GM12878 (cell line): ENCODE measurements around the gene DNHD1. TPM values are rescaled to one million over a fixed set of nuclear protein-coding genes. Genes with fewer than 3 reads are reported as not detected.

Experiments used
- BCLAF1 ChIP-seq: fragments of 450-650 bp; IDR thresholded peaks from 2 replicates; pipeline ENCODE4 v1.6.1; 2017; ENCODE audit warnings: antibody characterized with exemption, mild to moderate bottlenecking, moderate library complexity
- CHD4 ChIP-seq: fragments of 200-600 bp; sonication (generic); IDR thresholded peaks from 2 replicates; pipeline ENCODE4 v1.6.1; 2016; ENCODE audit warnings: mild to moderate bottlenecking
- EGR1 ChIP-seq, 2 experiments: IDR thresholded peaks; 1 replicate in 1 of 2; 2 replicates in 1 of 2; pipeline ENCODE4 v1.6.1; 2011 to 2012; ENCODE audit warnings: low read depth in 2 of 2, low read length in 2 of 2, borderline replicate concordance in 1 of 2, mild to moderate bottlenecking in 1 of 2, moderate library complexity in 1 of 2
- LARP7 ChIP-seq: fragments of 450-650 bp; IDR thresholded peaks from 2 replicates; pipeline ENCODE4 v1.6.1; 2017; ENCODE audit warnings: mild to moderate bottlenecking
- MYB ChIP-seq: fragments of 150-350 bp; IDR thresholded peaks from 2 replicates; pipeline ENCODE4 v1.6.1; 2014; ENCODE audit warnings: mild to moderate bottlenecking, low read depth, low read length, borderline replicate concordance
- POLR2AphosphoS5 ChIP-seq: IDR thresholded peaks from 2 replicates; pipeline ENCODE4 v1.6.1; 2011; ENCODE audit warnings: mild to moderate bottlenecking, low read length, inconsistent platforms
- PRDM15 ChIP-seq: fragments of 450-650 bp; formaldehyde crosslinking; IDR thresholded peaks from 2 replicates; pipeline ENCODE4 v1.4.0; 2020; ENCODE audit warnings: mild to moderate bottlenecking, moderate library complexity
- SREBF1 ChIP-seq: IDR thresholded peaks from 2 replicates; pipeline ENCODE4 v1.6.1; 2012; ENCODE audit warnings: mild to moderate bottlenecking, low read length
- SRF ChIP-seq, 2 experiments: IDR thresholded peaks; 2 replicates each; pipeline ENCODE4 v1.6.1; 2011; ENCODE audit warnings: low read depth in 2 of 2, low read length in 2 of 2, mild to moderate bottlenecking in 1 of 2, moderate library complexity in 1 of 2
- TAF1 ChIP-seq: IDR thresholded peaks from 2 replicates; pipeline ENCODE4 v1.6.1; 2011; ENCODE audit warnings: mild to moderate bottlenecking, low read depth, low read length, borderline replicate concordance
- TBL1XR1 ChIP-seq: IDR thresholded peaks from 2 replicates; pipeline ENCODE4 v1.6.1; 2012; ENCODE audit warnings: low read depth, low read length, improper control_type of control experiment
- USF2 ChIP-seq: IDR thresholded peaks from 2 replicates; pipeline ENCODE4 v1.6.1; 2011; ENCODE audit warnings: low read depth, low read length, improper control_type of control experiment, borderline replicate concordance
- ZBTB40 ChIP-seq: fragments of 450-650 bp; IDR thresholded peaks from 2 replicates; pipeline ENCODE4 v1.6.1; 2016; ENCODE audit warnings: mild to moderate bottlenecking, moderate library complexity, borderline replicate concordance
- ZSCAN29 ChIP-seq: fragments of 450-650 bp; IDR thresholded peaks from 2 replicates; pipeline ENCODE4 v1.6.1; 2017; ENCODE audit warnings: mild to moderate bottlenecking, moderate library complexity
- polyA plus RNA-seq, 11 experiments: library from polyadenylated mRNA; depleted of rRNA in 4 of 11; unstranded in 6 of 11; stranded (reverse) in 5 of 11; fragments of >200 nt; fragmentation: Nextera tagmentation in 4 of 11; fragmentation: Illumina TruSeq in 1 of 11; extraction: Ambion mirVana in 4 of 11; extraction: Trizol in 1 of 11; gene quantifications; 1 replicate in 1 of 11; 2 replicates in 10 of 11; pipeline versions ENCODE4 v1.2.1 to v1.2.3, GENCODE V29; 2011 to 2016; ENCODE audit warnings: inconsistent platforms in 2 of 11, missing spikeins in 2 of 11, low read depth in 1 of 11
- total RNA-seq, 4 experiments: library from RNA; depleted of rRNA in 3 of 4; stranded (reverse); fragments of >200 nt in 3 of 4; fragmentation: Illumina TruSeq in 1 of 4; extraction: Trizol in 1 of 4; gene quantifications; 2 replicates each; pipeline versions ENCODE4 v1.2.1 to v1.2.3, GENCODE V29; 2013 to 2021
- TF ChIP-seq, protein P1 (sequence below): fragments of 450-650 bp; IDR thresholded peaks from 2 replicates; pipeline ENCODE4 v1.6.1; 2014; ENCODE audit warnings: mild to moderate bottlenecking

The DNHD1 gene
- total and polyA plus RNA-seq, 10 of the 15 experiments (the other 5 are each of a cell fraction or from before 2014, with no cell fraction given): 0.99 to 16.9 (median 8.6) TPM

DNA sequence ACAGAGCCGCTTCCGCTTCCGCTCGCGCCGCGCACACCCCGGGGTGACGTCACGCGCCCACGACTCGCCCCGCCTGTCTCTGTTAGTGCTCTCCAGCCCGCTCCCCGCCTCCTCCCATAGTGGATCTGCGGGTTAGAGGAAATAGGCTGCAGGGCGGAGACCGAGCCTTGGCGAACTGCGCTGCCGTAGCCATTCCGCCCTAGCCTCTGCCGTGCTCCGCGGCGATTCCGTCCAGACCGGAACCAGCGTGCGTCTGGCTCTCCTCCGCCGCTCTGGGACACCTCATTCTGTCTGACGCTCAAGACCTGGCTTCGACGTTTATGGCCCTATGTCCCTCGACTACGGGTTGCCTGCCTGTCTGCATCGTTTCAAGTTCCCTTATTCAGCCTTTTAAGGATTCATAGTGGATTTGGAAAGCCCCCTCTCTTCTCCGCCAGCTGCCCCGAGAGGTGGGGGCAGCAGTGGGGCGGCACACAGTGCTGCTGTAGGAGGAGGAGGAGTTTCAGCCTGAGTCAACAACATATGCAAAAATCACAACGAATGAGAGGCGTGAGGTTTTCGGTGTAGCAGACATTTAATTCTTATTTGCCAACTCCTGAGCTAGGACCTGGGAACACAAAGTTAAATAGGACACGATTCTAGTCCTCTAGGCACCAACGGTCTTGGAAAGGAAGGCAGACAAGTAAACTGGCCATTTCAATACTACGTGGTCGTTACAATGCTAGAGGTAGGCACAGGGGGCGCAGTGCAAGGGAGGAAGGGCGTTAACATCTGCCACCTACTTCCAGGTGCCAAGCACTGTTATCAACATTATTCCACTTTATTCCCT is 115.3 kb downstream of the DNHD1 start, which contains the start of gene TAF10 (continued):
- TF ChIP-seq PRDM15 (CRISPR knock-in tag): no peak
- TF ChIP-seq USF2: no peak
- TF ChIP-seq, protein P1, sequence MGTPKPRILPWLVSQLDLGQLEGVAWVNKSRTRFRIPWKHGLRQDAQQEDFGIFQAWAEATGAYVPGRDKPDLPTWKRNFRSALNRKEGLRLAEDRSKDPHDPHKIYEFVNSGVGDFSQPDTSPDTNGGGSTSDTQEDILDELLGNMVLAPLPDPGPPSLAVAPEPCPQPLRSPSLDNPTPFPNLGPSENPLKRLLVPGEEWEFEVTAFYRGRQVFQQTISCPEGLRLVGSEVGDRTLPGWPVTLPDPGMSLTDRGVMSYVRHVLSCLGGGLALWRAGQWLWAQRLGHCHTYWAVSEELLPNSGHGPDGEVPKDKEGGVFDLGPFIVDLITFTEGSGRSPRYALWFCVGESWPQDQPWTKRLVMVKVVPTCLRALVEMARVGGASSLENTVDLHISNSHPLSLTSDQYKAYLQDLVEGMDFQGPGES: no peak
- TF ChIP-seq ZSCAN29: no peak
- TF ChIP-seq SRF (IDR thresholded peaks at IDR 0.05; ENCODE audit: low read depth in 2 of 2, low read length in 2 of 2): 0 out of 4 replicates have a peak, but pooled peaks of 1 of the 2 experiments have one; percentile 73
- peak; percentile 83 for TF ChIP-seq LARP7
- no peak for TF ChIP-seq TBL1XR1
- no peak for TF ChIP-seq CHD4
- peak; percentile 68; the same call in 1 of the 2 replicates for TF ChIP-seq ZBTB40
- peak in 1 of 2 experiments; percentile 58; a peak in 2 of 3 replicates for TF ChIP-seq EGR1 (IDR thresholded peaks at IDR 0.05; ENCODE audit: borderline replicate concordance in 1 of 2, low read depth in 2 of 2, low read length in 2 of 2)
- TF ChIP-seq MYB: 0 out of 2 replicates have a peak, but pooled peaks have one; percentile 12
- peak; percentile 97 for TF ChIP-seq POLR2AphosphoS5
- TF ChIP-seq TAF1: peak; percentile 72
- no peak for TF ChIP-seq SREBF1
- no peak for TF ChIP-seq BCLAF1
